WI38 (cell line): ENCODE results near the gene SARS1.
A peak's percentile ranks its signal among the peaks of the same experiment; 100 is the strongest.

Experiments
- H3K4me3 ChIP-seq: 2 replicates; pipeline ENCODE4 v1.5.1; 2011; ENCODE audit warnings: low read depth, mild to moderate bottlenecking, control low read depth, low read length
- TF ChIP-seq, protein P1 (sequence below): IDR thresholded peaks from 2 replicates; pipeline ENCODE4 v1.5.1; 2012; ENCODE audit warnings: low read depth, mild to moderate bottlenecking, control low read depth, low read length

Gene SARS1

DNA sequence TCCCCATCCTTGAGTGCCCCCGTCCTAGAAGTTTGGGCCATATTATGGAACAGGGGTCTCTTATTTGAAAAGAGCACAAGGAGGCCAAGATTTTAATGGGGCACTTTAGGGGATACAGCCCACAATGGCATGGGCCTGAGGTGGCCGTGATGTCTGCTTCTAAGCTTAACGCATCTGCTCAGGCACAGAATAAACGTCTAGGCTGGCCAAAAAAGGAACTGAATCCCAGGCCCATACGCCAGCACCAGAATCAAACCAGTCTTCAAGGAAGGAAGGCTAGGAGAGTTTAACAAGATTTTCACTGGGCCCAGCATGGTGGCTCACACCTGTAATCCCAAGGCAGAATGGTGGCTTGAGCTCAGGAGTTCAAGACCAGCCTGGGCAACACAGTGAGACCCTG is 9.2 kb upstream of the SARS1 start:
- no peak overlapping the region for H3K4me3 ChIP-seq
- TF ChIP-seq, protein P1, sequence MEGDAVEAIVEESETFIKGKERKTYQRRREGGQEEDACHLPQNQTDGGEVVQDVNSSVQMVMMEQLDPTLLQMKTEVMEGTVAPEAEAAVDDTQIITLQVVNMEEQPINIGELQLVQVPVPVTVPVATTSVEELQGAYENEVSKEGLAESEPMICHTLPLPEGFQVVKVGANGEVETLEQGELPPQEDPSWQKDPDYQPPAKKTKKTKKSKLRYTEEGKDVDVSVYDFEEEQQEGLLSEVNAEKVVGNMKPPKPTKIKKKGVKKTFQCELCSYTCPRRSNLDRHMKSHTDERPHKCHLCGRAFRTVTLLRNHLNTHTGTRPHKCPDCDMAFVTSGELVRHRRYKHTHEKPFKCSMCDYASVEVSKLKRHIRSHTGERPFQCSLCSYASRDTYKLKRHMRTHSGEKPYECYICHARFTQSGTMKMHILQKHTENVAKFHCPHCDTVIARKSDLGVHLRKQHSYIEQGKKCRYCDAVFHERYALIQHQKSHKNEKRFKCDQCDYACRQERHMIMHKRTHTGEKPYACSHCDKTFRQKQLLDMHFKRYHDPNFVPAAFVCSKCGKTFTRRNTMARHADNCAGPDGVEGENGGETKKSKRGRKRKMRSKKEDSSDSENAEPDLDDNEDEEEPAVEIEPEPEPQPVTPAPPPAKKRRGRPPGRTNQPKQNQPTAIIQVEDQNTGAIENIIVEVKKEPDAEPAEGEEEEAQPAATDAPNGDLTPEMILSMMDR: no peak

DNA sequence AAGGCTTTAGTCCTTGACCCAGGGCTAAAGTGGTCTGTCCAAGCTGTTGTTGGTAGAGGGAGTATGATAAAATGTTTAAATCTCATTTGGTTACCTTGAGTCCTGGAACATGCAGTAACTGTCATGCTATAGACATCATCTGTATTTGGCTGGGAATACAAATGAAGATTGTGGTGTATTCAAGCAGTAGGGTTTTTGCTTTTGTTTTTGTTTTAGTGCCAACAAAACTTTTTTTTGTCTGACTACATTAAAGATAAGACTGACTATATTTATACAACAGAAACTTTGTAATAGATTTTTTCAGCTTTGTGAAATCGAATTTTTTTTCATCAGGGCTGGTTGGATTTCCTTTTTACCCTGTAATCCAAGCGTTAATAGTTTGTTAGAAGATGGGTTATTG is 7.4 kb upstream of the SARS1 start:
- H3K4me3 ChIP-seq: no peak overlapping the region
- TF ChIP-seq, protein P1: no peak

DNA sequence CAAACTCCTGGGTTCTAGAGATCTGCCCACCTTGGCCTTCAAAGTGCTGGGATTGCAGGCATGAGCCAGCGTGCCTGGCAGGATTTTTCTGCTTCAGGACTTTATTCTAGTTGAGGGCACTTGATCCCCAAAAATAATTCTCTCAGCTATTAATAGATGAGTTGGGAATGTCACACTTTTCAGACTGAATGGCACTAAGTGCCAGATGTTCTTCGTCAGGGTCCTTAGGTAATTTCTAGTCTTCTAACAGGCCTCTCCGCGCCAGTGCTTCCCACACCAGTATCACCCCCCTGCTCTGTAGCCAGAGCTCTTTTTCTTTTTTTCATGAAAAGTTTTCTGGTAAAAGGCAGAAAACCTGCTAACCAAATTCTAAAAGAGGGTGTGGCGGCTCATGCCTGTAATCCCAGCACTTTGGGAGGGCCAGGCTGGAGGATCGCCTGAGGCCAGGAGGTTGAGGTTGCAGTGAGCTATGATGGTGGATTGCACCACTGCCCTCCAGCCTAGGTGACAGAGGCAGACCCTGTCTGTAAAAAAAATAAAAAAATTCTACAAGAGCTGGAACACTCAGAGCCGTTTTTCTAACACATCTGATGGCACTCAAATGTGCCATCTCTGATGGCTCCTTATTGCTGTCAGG is 6.1 kb upstream of the SARS1 start:
- no peak overlapping the region for H3K4me3 ChIP-seq
- TF ChIP-seq, protein P1: no peak

DNA sequence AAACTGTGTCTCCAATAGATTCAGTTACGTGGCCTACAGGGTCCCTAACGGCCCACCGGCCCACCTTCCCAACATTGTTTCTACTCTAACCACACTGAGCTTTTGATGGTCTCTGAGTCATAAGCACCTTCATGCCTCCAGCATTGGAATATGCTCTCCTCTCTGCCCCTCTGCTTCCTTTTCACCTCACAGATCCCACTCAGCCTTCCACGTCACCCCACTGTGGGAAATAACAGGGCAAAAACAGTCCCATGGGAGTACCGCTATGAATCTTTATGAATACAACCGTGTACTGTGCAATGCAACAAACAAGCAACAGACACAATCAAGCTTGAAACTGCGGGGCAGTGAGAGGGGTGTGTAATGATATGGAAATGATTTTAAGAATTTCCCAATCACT is 5.3 kb upstream of the SARS1 start:
- TF ChIP-seq, protein P1: no peak
- no peak overlapping the region for H3K4me3 ChIP-seq

DNA sequence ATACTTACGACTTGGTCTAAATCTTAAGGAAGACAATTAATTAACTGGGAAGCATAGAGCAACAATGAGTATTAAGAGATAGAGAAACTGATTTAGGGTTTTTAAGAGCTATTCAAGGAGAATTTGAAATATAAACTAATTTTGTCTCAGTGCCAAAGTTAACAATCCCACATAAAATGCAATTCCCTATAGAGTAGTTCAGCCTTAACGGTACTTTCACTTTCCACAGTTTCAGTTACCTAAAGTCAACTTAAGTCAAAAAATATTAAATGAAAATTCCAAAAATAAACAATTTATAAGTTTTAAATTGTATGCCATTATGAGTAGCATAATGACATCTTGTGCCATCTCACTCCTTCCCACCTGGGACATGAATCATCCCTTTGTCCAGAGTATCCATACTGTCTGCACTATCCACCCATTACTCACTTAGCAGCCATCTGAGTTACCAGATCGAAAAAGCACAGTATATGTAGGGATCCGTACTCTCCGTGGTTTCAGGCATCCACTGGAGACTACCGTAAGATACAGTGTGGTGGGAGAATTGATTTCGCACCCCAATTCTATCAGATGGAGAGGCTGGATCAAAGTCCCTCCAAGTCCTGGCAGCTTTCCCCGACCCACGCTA is 4.8 kb upstream of the SARS1 start:
- no peak overlapping the region for H3K4me3 ChIP-seq
- TF ChIP-seq, protein P1: no peak

DNA sequence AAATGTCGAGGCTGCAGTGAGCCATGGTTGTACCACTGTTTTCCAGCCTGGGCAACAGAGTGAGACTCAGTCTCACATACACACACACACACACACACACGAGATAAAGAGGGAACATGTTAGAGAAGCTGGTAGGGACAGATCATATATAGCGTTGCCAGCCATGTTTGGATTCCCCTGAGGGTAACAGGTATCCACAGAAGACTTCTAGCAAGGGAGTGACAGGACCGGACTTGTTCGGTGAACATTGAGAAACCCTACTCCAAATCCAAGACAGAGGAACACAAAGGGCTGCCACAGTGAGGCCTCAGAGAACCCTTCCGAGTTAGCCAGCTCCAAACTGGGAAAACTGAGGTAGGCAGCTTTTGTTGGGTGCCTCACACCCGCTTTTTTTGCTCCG is 3.7 kb upstream of the SARS1 start:
- no peak overlapping the region for H3K4me3 ChIP-seq
- TF ChIP-seq, protein P1: no peak

DNA sequence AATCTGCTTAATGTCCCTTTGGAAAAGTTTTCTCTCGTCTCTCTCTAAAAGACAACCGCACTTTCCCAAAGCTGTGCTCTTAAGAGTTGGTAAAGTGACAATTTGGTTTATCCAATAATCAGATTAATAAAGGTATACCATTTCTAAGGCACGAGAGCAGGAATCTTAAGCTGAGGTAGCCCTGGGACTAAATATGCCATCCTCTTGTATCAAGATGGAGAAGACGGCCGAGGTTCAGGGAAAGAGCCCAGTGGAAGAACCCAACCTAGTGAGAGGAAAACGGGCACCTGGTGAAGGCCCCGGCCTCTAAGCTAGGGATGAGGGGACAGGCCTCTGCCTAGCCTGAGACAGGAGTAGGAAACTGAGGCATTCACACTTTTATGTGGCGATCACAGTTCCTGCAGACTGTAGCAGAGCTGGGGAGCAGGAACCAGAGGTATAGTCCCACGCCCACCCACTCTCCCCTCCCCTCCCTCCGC is 334 bp upstream of the SARS1 start:
- H3K4me3 ChIP-seq: peak overlapping the region; percentile 92
- TF ChIP-seq, protein P1: no peak
